GM18873 (cell line): ENCODE measurements around the gene CSNK1G1.

ENCODE experiments used
- ATAC-seq: cut with Tn5 transposase; IDR thresholded peaks from one replicate; pipeline ENCODE4 v1.9.1; 2021; ENCODE audit warnings: mild to moderate bottlenecking, moderate library complexity, moderate number of reproducible peaks; ENCODE audit not compliant: unreplicated experiment, low FRiP score

The CSNK1G1 gene

GRCh38 chr15:64210371-64210770 lies 145.6 kb downstream of the CSNK1G1 start:
- no peak for ATAC-seq

GRCh38 chr15:64209680-64210334 lies 146.2 kb downstream of the CSNK1G1 start:
- ATAC-seq, result no peak

GRCh38 chr15:64205202-64205601 lies 150.8 kb downstream of the CSNK1G1 start:
- no peak for ATAC-seq

- no peak for ATAC-seq
Observed at GRCh38 chr15:64197425-64197824, 158.5 kb downstream of the CSNK1G1 start.

GRCh38 chr15:64193971-64194370 lies 162.0 kb downstream of the CSNK1G1 start:
- ATAC-seq, result no peak

GRCh38 chr15:64191971-64192830 lies 163.8 kb downstream of the CSNK1G1 start:
- ATAC-seq, result no peak

GRCh38 chr15:64187396-64188191 lies 168.4 kb downstream of the CSNK1G1 start:
- no peak for ATAC-seq

- no peak for ATAC-seq
Observed at GRCh38 chr15:64185146-64185911, 170.6 kb downstream of the CSNK1G1 start.

- no peak for ATAC-seq
Observed at GRCh38 chr15:64182859-64183370, 173.1 kb downstream of the CSNK1G1 start.

- ATAC-seq, result no peak
Observed at GRCh38 chr15:64180235-64180824, 175.6 kb downstream of the CSNK1G1 start.

GRCh38 chr15:64166102-64166890 lies 189.7 kb downstream of the CSNK1G1 start:
- ATAC-seq, result no peak

- ATAC-seq, result no peak
Observed at GRCh38 chr15:64164436-64164835, 191.5 kb downstream of the CSNK1G1 start.

GRCh38 chr15:64163659-64164362 lies 192.2 kb downstream of the CSNK1G1 start:
- peak; percentile 1 for ATAC-seq

GRCh38 chr15:64162869-64163658 lies 192.9 kb downstream of the CSNK1G1 start, which contains the start of gene PPIB:
Gene PPIB, minus strand, starts transcription at chr15:64163022. Its CDS starts 36 bp downstream, at chr15:64162986.
- peak; percentile 88 for ATAC-seq

- ATAC-seq, result peak; percentile 12
Observed at GRCh38 chr15:64162478-64162868, 193.5 kb downstream of the CSNK1G1 start.

GRCh38 chr15:64161688-64162477 lies 194.1 kb downstream of the CSNK1G1 start:
- ATAC-seq, result no peak
